Cardiac muscle cell (in vitro differentiated cells and primary cell): ENCODE results near the gene RNF207. TPM values are rescaled to one million over a fixed set of nuclear protein-coding genes. Genes with fewer than 3 reads are reported as not detected.
A peak's percentile ranks its signal among the peaks of the same experiment; 100 is the strongest.

ENCODE experiments used
- DNase-seq, 2 donors: peaks; one replicate each; pipeline versions ENCODE4 v3.0.0 to v3.0.0-alpha.2; 2010 to 2017; ENCODE audit warnings: low read depth in 1 of 2, low spot score in 1 of 2
- H3K27ac ChIP-seq: fragments of 200-600 bp; sonication (generic); 2 replicates; pipeline ENCODE4 v1.5.1; 2016
- H3K27me3 ChIP-seq: fragments of 200-600 bp; sonication (generic); 2 replicates; pipeline ENCODE4 v1.6.0; 2016; ENCODE audit warnings: control low read depth
- H3K36me3 ChIP-seq: fragments of 200-600 bp; sonication (generic); 2 replicates; pipeline ENCODE4 v1.5.1; 2016; ENCODE audit warnings: control low read depth
- H3K4me1 ChIP-seq: fragments of 200-600 bp; sonication (generic); 2 replicates; pipeline ENCODE4 v1.8.1; 2017; ENCODE audit warnings: low read depth, mild to moderate bottlenecking, mixed run types
- H3K4me3 ChIP-seq: fragments of 200-600 bp; sonication (generic); 2 replicates; pipeline ENCODE4 v1.5.1; 2016; ENCODE audit warnings: mild to moderate bottlenecking
- H3K9me3 ChIP-seq: fragments of 200-600 bp; sonication (generic); 2 replicates; pipeline ENCODE4 v1.5.1; 2017; ENCODE audit warnings: low read depth, mild to moderate bottlenecking, control low read depth
- CTCF ChIP-seq: IDR thresholded peaks from 2 replicates; pipeline ENCODE4 v1.5.1; 2012; ENCODE audit warnings: low read depth, mild to moderate bottlenecking, low read length
- polyA plus RNA-seq: library from polyadenylated mRNA; unstranded; fragments of >200 nt; fragmentation: Nextera tagmentation; extraction: Ambion mirVana; gene quantifications from 2 replicates; pipeline ENCODE4 v1.2.1, GENCODE V29; 2016
- total RNA-seq: library from RNA; depleted of rRNA; stranded (reverse); fragments of >200 nt; gene quantifications from 2 replicates; pipeline ENCODE4 v1.2.3, GENCODE V29; 2016

The RNF207 gene
- total and polyA plus RNA-seq, 2 experiments from 2014 or later = 180 to 273 TPM

- no peak for DNase-seq
- no peak overlapping the region for H3K27ac ChIP-seq
- H3K4me3 ChIP-seq = no peak overlapping the region
- no peaks in the 10 kb centered on the region for H3K9me3 ChIP-seq
- no peak for TF ChIP-seq CTCF
- no peaks in the 10 kb centered on the region for H3K36me3 ChIP-seq
- no peaks in the 10 kb centered on the region for H3K27me3 ChIP-seq
- H3K4me1 ChIP-seq = peaks cover 18% of the 10 kb centered on the region
Measured at GRCh38 chr1:6265151-6265550, 59.2 kb downstream of the RNF207 start.

GRCh38 chr1:6266641-6267040 is 60.7 kb downstream of the RNF207 start:
- DNase-seq = no peak
- peaks cover 18% of the 10 kb centered on the region for H3K4me1 ChIP-seq
- H3K9me3 ChIP-seq = no peaks in the 10 kb centered on the region
- no peak for TF ChIP-seq CTCF
- H3K27ac ChIP-seq = no peak overlapping the region
- H3K27me3 ChIP-seq = no peaks in the 10 kb centered on the region
- no peaks in the 10 kb centered on the region for H3K36me3 ChIP-seq
- H3K4me3 ChIP-seq = no peak overlapping the region

GRCh38 chr1:6267686-6268322 is 61.9 kb downstream of the RNF207 start:
- Histone ChIP-seq H3K4me3 (no peak overlapping the region), H3K36me3 (no peaks in the 10 kb centered on the region), H3K4me1 (peaks cover 11% of the 10 kb centered on the region), H3K27me3 (no peaks in the 10 kb centered on the region), H3K9me3 (no peaks in the 10 kb centered on the region), H3K27ac (no peak overlapping the region)
- DNase-seq = no peak
- no peak for TF ChIP-seq CTCF

- Histone ChIP-seq H3K4me3 (no peak overlapping the region), H3K27ac (no peak overlapping the region), H3K27me3 (no peaks in the 10 kb centered on the region)
Measured at GRCh38 chr1:6268415-6268814, 62.5 kb downstream of the RNF207 start.

GRCh38 chr1:6269296-6269695 is 63.4 kb downstream of the RNF207 start:
- no peak overlapping the region for H3K27ac ChIP-seq
- H3K4me3 ChIP-seq = no peak overlapping the region
- TF ChIP-seq CTCF = no peak
- H3K27me3 ChIP-seq = no peaks in the 10 kb centered on the region
- peaks cover 22% of the 10 kb centered on the region for H3K4me1 ChIP-seq
- no peaks in the 10 kb centered on the region for H3K9me3 ChIP-seq
- no peak for DNase-seq
- H3K36me3 ChIP-seq = no peaks in the 10 kb centered on the region

More at GRCh38 chr1:6268415-6268814, 62.5 kb downstream of the RNF207 start:
- H3K4me1 ChIP-seq = peaks cover 14% of the 10 kb centered on the region
- TF ChIP-seq CTCF = peak; percentile 24
- H3K9me3 ChIP-seq = no peaks in the 10 kb centered on the region
- peak in 1 of 2 donors; percentile 37 for DNase-seq
- no peaks in the 10 kb centered on the region for H3K36me3 ChIP-seq
